ENCODE results near the gene SYNPO2.
A peak's percentile ranks its signal among the peaks of the same experiment; 100 is the strongest.

DNA sequence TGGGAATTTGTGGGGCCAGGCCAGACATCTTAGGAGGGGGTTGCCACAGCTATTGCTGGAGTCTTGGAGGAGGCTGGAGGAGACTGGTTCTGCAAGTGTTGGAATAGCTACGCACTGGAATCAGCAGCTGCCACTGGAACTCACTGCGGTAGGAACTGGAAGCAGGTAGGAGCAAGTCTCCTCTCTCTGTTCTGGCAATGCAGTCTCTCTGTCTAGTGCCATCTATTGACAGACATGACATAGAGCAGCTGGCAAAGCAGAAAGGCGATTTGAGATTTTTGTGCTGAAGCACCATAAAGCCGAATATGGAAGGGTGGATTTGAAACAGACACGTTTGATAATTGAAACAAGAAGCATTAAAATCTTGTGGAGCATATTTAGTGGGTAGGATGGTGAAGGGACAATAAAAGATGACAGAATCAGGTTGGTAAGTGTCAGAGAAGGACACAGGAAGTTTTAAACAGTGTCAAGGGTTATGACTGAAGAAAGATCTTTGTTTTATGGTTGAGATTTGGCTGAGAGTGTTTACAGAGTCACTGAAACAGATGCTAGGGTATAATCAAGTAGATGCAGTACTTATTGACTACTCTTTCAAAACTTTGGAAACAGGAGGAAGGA, 23.5 kb upstream of the SYNPO2 start:
- TF ChIP-seq, protein P1, sequence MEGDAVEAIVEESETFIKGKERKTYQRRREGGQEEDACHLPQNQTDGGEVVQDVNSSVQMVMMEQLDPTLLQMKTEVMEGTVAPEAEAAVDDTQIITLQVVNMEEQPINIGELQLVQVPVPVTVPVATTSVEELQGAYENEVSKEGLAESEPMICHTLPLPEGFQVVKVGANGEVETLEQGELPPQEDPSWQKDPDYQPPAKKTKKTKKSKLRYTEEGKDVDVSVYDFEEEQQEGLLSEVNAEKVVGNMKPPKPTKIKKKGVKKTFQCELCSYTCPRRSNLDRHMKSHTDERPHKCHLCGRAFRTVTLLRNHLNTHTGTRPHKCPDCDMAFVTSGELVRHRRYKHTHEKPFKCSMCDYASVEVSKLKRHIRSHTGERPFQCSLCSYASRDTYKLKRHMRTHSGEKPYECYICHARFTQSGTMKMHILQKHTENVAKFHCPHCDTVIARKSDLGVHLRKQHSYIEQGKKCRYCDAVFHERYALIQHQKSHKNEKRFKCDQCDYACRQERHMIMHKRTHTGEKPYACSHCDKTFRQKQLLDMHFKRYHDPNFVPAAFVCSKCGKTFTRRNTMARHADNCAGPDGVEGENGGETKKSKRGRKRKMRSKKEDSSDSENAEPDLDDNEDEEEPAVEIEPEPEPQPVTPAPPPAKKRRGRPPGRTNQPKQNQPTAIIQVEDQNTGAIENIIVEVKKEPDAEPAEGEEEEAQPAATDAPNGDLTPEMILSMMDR (IDR thresholded peaks at IDR 0.05), result peak; percentile 78
- TF ChIP-seq, protein P2, sequence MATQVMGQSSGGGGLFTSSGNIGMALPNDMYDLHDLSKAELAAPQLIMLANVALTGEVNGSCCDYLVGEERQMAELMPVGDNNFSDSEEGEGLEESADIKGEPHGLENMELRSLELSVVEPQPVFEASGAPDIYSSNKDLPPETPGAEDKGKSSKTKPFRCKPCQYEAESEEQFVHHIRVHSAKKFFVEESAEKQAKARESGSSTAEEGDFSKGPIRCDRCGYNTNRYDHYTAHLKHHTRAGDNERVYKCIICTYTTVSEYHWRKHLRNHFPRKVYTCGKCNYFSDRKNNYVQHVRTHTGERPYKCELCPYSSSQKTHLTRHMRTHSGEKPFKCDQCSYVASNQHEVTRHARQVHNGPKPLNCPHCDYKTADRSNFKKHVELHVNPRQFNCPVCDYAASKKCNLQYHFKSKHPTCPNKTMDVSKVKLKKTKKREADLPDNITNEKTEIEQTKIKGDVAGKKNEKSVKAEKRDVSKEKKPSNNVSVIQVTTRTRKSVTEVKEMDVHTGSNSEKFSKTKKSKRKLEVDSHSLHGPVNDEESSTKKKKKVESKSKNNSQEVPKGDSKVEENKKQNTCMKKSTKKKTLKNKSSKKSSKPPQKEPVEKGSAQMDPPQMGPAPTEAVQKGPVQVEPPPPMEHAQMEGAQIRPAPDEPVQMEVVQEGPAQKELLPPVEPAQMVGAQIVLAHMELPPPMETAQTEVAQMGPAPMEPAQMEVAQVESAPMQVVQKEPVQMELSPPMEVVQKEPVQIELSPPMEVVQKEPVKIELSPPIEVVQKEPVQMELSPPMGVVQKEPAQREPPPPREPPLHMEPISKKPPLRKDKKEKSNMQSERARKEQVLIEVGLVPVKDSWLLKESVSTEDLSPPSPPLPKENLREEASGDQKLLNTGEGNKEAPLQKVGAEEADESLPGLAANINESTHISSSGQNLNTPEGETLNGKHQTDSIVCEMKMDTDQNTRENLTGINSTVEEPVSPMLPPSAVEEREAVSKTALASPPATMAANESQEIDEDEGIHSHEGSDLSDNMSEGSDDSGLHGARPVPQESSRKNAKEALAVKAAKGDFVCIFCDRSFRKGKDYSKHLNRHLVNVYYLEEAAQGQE (IDR thresholded peaks at IDR 0.05; ENCODE audit: insufficient read depth in 1 of 2, low read depth in 2 of 2, low read length in 1 of 2), result no peak
- TF ChIP-seq POLR2AphosphoS5 (IDR thresholded peaks at IDR 0.05; ENCODE audit: low read depth, low read length) (no peak), TCF7L2 (IDR thresholded peaks at IDR 0.05; ENCODE audit: low read depth, low read length) (no peak)
